HG03354 (cell line): ENCODE results near the gene UBTD2.
"Not testable (repeated sequence)": the region's sequence is repeated elsewhere in the genome, so short reads cannot be mapped to it uniquely, and the experiment has no call there.

Experiments used
- ATAC-seq: cut with Tn5 transposase; IDR thresholded peaks from one replicate; pipeline ENCODE4 v1.9.1; 2021; ENCODE audit warnings: mild to moderate bottlenecking; ENCODE audit not compliant: unreplicated experiment, poor library complexity, severe bottlenecking

Gene UBTD2

GRCh38 chr5:172207511-172207910 is 76.1 kb downstream of the UBTD2 start:
- ATAC-seq: no peak

GRCh38 chr5:172205984-172206383 is 77.6 kb downstream of the UBTD2 start:
- not testable (repeated sequence) for ATAC-seq

GRCh38 chr5:172200476-172200875 is 83.1 kb downstream of the UBTD2 start:
- no peak for ATAC-seq

- ATAC-seq: no peak
These were observed 84.1 kb downstream of the UBTD2 start for GRCh38 chr5:172199446-172199845.

- ATAC-seq: not testable (repeated sequence)
These were observed 85.8 kb downstream of the UBTD2 start for GRCh38 chr5:172197775-172198174.

- no peak for ATAC-seq
These were observed 88.4 kb downstream of the UBTD2 start for GRCh38 chr5:172194985-172195774.

GRCh38 chr5:172193872-172194271 is 89.7 kb downstream of the UBTD2 start, which contains the start of gene EFCAB9:
Gene EFCAB9 (plus strand): TSS chr5:172194172. CDS start chr5:172194173, 1 bp downstream.
- no peak for ATAC-seq

GRCh38 chr5:172189693-172190296 is 93.8 kb downstream of the UBTD2 start:
- no peak for ATAC-seq

- ATAC-seq: no peak
These were observed 94.5 kb downstream of the UBTD2 start for GRCh38 chr5:172188893-172189692.

- ATAC-seq: peak; percentile 73
These were observed 95.3 kb downstream of the UBTD2 start, which contains the start of gene STK10 for GRCh38 chr5:172188033-172188892. Gene STK10 (minus strand): TSS chr5:172188224. CDS start chr5:172188042, 182 bp downstream.

- peak; percentile 37 for ATAC-seq
These were observed 96.2 kb downstream of the UBTD2 start for GRCh38 chr5:172187118-172188032.

GRCh38 chr5:172186114-172186695 is 97.4 kb downstream of the UBTD2 start:
- no peak for ATAC-seq

- peak; percentile 14 for ATAC-seq
These were observed 98.5 kb downstream of the UBTD2 start for GRCh38 chr5:172185096-172185461.

- no peak for ATAC-seq
These were observed 99.7 kb downstream of the UBTD2 start for GRCh38 chr5:172183881-172184280.

- no peak for ATAC-seq
These were observed 101.3 kb downstream of the UBTD2 start for GRCh38 chr5:172182291-172182690.

GRCh38 chr5:172180936-172181335 is 102.6 kb downstream of the UBTD2 start:
- no peak for ATAC-seq

GRCh38 chr5:172178991-172179989 is 104.3 kb downstream of the UBTD2 start:
- ATAC-seq: peak; percentile 38
